ENCODE data around the gene OR10C1.

The OR10C1 gene

DNA sequence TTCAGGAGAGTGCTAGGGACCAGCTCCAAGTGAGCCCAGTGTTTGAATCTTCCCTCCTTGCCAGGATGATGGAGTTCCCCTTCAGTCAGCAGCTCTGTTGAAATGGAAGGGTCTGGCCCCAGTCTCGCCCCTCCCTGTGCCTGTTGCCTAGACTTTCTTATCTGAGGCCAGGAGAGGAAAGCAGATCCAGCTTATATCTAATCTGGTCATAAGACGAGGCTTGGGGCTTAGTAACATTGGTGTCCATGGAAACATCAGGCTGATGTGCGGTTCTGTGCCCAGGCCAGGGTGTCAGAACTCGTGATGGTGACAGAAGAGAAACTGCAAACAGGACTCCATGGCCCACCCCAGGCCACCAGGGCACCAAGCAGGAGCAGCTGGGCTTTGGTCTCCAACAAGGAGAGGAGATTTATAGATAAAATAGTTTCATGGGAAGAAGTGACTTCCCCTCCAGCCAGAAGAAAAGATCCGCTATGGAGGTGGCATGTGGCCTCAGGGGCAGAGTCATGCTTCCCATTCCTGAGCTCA lies 38.9 kb downstream of the OR10C1 start:
- DNase-seq (ENCODE audit: low read depth in 2 of 2) = no peak

DNA sequence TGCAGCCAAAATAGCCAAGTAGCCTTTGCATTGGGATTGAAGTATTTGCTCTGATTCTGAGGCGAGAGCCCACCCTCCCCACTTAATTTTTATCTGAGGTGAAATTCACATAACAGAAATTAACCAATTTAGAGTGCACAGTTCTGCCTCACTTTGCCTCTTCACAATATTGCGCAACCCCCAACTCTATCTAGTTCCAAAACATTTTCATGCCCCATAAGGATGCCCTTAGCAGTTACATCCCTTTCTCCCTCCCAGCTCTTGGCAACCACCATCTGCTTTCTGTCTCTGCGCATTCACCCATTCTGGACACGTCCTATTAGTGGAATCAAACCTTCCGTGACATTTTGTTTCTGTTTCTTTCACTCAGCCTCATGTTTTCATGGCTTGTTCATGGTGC lies 39.6 kb downstream of the OR10C1 start:
- DNase-seq (ENCODE audit: low read depth in 2 of 2) = no peak

DNA sequence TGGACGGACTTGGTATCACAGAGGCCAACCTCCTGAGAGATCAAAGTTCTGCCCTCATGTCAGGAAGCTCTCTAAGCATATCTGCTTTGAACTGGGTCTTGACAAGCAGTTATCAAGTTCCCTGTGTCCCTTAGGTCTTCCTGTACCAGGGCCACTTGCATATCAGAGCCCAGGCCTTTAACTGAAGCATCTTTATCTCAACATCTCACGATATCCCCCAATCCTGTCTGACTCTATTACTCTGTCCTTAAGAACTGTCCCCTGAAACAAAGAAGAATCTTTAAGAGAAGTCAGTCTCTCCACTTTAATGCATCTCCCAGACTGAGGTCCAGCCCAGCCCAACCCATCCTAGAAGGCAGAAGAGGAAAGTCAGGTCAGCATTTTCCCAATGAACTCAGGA lies 40.5 kb downstream of the OR10C1 start:
- DNase-seq (ENCODE audit: low read depth in 2 of 2) = no peak

DNA sequence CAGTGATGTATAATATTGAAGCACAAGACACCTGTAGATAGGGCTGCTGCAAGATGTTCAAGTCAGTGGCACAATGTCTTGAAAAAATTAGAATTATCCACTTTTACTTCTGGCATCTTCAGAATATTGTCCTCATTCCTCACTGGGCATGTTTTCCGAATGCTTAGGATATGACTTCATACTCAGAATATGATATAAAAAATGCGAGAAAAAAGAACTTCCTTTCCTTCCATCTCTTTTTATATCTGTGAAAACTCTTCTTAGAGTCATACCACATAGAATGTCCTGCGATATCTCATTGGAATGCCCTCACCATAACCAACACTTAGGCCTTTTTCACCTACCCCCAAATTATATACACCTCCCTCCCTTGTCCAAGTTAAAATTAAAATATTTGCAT lies 44.1 kb downstream of the OR10C1 start:
- DNase-seq (ENCODE audit: low read depth in 2 of 2) = no peak

DNA sequence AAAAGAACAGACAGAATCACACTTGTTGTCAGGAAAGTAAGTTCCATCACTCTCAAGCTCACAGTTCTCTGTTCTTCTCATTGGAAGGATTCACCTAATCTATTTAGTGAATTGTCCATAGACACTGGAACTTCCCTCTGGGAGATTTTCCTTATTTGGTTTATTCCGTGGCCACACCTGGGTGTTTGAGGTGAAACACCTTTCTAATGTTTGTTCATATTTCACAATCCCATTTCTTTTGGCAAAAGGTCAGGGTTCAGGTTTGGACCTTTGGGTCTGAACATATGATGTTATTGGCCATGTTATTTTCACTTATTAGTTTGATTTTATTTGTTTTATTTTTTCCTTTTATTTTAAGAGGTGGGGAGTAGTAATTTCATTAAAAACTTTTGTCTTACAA lies 44.6 kb downstream of the OR10C1 start:
- no peak for DNase-seq (ENCODE audit: low read depth in 2 of 2)

DNA sequence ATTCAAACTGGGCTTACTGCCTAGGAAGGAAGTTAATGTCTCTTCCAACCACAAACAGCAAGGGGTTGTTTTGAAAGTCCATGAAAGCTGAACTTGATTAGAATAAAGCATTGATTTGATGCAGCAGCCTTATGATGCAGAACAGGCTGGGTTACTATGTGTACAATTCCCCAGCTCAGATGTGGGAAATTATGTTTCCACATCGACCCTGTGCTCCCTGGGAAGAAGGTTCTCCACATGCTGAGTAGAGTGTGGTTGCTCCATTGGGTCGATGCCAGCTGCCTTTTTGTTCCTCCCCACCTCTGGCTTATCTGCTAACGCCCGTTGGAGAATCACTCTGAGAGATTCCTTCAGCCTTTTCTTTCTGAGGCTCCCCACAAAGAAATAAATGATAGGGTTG lies 47.5 kb downstream of the OR10C1 start:
- no peak for DNase-seq (ENCODE audit: low read depth in 2 of 2)

DNA sequence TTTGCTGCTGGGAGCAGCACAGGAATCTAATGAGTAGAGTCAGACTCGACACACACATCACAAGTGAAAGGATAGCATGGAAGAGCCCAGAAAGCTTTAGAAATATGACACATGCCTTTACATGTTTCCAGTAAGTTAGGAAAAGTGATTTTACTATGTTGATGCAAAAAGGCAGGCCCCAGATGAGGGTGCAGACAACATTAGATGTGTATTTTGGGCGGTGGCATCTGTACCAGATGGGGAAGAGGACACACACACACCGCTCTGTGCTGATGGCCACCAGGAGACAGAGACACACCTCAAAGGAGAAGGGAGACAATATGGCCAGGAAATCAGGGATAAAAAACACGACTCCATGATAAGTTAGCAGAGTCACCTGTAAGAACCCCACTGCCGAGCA lies 48.0 kb downstream of the OR10C1 start:
- DNase-seq (ENCODE audit: low read depth in 2 of 2) = no peak

DNA sequence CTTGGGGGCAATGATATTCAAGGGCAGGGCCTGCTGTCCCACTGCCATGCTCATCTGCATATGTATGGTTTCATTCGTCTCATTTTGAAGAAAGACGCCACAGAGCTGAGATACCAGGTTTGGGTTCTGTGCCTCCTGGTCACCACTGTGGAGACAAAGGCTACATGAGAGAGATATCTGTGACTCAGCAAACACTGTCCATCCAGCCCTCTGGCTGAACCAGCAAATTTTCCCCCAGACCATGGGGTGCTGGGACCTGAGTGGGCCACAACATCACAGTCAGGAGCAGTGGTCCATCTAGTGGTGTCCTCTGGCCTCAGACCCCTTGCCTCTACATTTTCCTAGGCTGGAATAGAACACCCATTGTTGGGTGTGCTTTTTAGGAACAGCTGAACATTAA lies 48.6 kb downstream of the OR10C1 start, which contains the start of gene MAS1L:
MAS1L (minus strand) TSS at position 297 of the 400 bp plus-strand sequence; CDS start at position 243, 54 bp downstream.
- no peak for DNase-seq (ENCODE audit: low read depth in 2 of 2)

DNA sequence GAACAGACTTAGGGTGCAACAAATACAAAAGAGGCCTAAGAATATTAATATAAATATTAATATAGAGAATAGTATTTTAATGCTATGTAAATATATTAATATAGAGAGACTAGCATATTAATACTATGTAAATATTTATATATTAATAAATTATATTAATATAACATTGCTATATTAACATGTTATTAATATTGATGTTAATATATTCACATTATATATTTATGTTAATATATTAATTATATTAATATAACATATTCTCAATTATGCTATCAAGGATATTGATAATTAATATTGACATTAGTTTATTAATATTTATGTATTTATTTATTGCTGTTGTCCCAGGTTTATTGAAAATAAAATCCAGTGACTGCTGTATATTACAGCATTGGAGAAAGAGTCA lies 49.8 kb downstream of the OR10C1 start:
- DNase-seq (ENCODE audit: low read depth in 2 of 2) = no peak

DNA sequence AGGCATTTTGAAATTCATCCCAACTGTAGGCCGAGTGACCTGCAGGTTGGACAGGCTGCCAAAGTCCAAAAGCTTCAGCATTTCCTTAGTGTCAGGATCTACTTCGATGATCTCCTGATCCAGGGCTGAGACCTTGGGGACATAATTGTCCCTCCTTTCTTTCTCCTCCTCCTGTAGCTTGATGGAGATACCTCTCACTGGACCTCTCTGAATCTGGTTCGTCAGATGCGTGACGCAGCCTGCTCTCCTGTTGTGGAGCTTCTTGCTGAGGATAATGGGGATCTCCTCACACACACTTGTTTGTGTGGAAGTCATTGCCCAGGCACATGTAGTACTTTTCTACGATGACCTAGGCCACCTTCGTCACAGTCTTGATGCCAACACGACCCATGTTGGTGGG lies 50.2 kb downstream of the OR10C1 start:
- DNase-seq (ENCODE audit: low read depth in 2 of 2) = no peak

DNA sequence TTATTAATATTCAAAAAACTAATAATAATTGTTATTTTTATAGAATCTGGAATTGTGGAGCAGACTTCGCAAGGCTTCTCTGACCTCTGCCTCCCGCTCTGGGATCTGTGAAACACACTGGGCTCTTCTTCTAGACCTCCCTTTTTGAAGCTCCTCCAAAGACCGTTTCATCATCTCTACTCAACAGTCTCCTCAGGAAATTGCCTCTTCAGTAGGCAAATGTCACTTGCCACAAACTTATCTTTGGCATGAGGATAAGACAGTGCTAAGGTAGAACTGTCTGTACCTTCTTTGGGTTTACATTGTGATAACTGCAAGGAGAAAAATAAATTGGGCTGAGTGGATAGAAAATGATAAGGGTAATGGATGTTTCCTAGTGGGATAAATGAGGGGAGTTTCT lies 50.9 kb downstream of the OR10C1 start:
- no peak for DNase-seq (ENCODE audit: low read depth in 2 of 2)

DNA sequence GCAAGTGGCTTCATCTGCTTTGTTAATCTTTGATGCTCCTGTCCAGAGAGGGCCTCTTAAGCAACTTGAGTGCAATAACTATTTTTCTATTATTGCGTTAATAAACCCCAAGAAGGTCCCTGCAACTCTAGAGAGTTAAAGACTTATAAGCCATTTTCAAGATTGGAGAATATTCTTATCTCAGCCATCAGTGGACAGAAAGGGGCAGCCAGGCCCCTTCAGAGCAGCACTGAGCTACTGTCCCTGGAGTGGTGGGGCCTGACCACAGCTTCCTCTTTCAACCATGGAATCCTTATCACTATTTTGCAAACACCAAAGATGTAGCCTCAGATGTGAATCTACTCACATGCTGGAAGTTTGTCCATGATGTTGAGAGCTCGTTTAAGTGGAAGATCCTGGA lies 51.4 kb downstream of the OR10C1 start:
- no peak for DNase-seq (ENCODE audit: low read depth in 2 of 2)
